Measurements from ENCODE around the gene ZSCAN5B. TPM values are rescaled to one million over a fixed set of nuclear protein-coding genes. Genes with fewer than 3 reads are reported as not detected.
"Not testable (repeated sequence)": the region's sequence is repeated elsewhere in the genome, so short reads cannot be mapped to it uniquely, and the experiment has no call there.

The ZSCAN5B gene
- total and polyA plus RNA-seq, 9 of the 15 experiments (the other 6 are each of a cell fraction or from before 2014, with no cell fraction given), result 0.03 to 0.07 TPM; not detected in 7

DNA sequence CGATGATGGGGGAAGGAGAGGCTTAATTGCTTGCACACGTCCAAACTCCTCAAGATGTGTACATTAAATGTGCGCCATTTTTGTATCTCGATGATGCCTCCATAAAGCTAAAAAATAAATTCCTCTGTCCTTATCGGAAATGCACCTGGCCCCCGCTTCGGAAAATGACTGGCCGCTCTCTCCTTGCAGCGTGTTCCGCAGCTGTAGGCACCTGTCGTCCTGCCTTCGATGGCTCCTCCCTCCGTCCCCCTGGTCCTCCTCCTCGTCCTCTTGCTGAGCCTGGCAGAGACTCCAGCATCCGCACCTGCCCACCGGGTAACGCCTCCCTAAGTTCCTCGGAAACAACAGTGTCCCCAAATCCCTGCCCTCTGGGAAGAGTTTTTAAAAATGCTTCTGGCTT lies 20.7 kb downstream of the ZSCAN5B start (continued):
- TF ChIP-seq, protein P1, sequence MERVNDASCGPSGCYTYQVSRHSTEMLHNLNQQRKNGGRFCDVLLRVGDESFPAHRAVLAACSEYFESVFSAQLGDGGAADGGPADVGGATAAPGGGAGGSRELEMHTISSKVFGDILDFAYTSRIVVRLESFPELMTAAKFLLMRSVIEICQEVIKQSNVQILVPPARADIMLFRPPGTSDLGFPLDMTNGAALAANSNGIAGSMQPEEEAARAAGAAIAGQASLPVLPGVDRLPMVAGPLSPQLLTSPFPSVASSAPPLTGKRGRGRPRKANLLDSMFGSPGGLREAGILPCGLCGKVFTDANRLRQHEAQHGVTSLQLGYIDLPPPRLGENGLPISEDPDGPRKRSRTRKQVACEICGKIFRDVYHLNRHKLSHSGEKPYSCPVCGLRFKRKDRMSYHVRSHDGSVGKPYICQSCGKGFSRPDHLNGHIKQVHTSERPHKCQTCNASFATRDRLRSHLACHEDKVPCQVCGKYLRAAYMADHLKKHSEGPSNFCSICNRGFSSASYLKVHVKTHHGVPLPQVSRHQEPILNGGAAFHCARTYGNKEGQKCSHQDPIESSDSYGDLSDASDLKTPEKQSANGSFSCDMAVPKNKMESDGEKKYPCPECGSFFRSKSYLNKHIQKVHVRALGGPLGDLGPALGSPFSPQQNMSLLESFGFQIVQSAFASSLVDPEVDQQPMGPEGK (CRISPR knock-in tag; IDR thresholded peaks at IDR 0.05; ENCODE audit: borderline replicate concordance), result no peak
- TF ChIP-seq, protein P2, sequence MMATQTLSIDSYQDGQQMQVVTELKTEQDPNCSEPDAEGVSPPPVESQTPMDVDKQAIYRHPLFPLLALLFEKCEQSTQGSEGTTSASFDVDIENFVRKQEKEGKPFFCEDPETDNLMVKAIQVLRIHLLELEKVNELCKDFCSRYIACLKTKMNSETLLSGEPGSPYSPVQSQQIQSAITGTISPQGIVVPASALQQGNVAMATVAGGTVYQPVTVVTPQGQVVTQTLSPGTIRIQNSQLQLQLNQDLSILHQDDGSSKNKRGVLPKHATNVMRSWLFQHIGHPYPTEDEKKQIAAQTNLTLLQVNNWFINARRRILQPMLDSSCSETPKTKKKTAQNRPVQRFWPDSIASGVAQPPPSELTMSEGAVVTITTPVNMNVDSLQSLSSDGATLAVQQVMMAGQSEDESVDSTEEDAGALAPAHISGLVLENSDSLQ (IDR thresholded peaks at IDR 0.05), result no peak
- TF ChIP-seq ZNF764 (CRISPR knock-in tag; IDR thresholded peaks at IDR 0.05; ENCODE audit: low read depth), result no peak
- no peak for TF ChIP-seq NR2C1 (IDR thresholded peaks at IDR 0.05)
- no peak for TF ChIP-seq NR2C1 (tag; IDR thresholded peaks at IDR 0.05)
- TF ChIP-seq, protein P3, sequence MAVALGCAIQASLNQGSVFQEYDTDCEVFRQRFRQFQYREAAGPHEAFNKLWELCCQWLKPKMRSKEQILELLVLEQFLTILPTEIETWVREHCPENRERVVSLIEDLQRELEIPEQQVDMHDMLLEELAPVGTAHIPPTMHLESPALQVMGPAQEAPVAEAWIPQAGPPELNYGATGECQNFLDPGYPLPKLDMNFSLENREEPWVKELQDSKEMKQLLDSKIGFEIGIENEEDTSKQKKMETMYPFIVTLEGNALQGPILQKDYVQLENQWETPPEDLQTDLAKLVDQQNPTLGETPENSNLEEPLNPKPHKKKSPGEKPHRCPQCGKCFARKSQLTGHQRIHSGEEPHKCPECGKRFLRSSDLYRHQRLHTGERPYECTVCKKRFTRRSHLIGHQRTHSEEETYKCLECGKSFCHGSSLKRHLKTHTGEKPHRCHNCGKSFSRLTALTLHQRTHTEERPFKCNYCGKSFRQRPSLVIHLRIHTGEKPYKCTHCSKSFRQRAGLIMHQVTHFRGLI (CRISPR knock-in tag; IDR thresholded peaks at IDR 0.05), result no peak
- TF ChIP-seq, protein P4, sequence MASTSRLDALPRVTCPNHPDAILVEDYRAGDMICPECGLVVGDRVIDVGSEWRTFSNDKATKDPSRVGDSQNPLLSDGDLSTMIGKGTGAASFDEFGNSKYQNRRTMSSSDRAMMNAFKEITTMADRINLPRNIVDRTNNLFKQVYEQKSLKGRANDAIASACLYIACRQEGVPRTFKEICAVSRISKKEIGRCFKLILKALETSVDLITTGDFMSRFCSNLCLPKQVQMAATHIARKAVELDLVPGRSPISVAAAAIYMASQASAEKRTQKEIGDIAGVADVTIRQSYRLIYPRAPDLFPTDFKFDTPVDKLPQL (IDR thresholded peaks at IDR 0.05; ENCODE audit: extremely low read depth, insufficient read length), result no peak
- TF ChIP-seq, protein P5, sequence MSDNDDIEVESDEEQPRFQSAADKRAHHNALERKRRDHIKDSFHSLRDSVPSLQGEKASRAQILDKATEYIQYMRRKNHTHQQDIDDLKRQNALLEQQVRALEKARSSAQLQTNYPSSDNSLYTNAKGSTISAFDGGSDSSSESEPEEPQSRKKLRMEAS (CRISPR knock-in tag; IDR thresholded peaks at IDR 0.05), result no peak

DNA sequence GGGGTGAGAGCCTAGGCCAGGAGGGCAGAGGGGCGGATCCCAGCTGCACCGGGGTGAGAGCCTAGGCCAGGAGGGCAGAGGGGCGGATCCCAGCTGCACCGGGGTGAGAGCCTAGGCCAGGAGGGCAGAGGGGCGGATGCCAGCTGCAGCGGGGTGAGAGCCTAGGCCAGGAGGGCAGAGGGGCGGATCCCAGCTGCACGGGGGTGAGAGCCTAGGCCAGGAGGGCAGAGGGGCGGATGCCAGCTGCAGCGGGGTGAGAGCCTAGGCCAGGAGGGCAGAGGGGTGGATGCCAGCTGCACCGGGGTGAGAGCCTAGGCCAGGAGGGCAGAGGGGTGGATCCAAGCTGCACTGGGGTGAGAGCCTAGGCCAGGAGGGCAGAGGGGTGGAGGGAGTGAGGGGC lies 21.3 kb downstream of the ZSCAN5B start:
- ATAC-seq; H3K79me2 ChIP-seq (ENCODE audit: control insufficient read depth, insufficient read depth, low read length); H3K9me1 ChIP-seq (ENCODE audit: control insufficient read depth, insufficient read depth, low read length); intact Hi-C loops (cut with micrococcal nuclease); H3K36me3 ChIP-seq (ENCODE audit: control insufficient read depth, insufficient read depth, low read length); H2AFZ ChIP-seq (ENCODE audit: low read depth, low read length); H3K4me3 ChIP-seq; DNase-seq (ENCODE audit: extremely low read depth in 1 of 4, low spot score in 3 of 4); CTCF ChIA-PET (ENCODE audit: low intra/inter-chr PET ratio); H3K27ac ChIP-seq (ENCODE audit: extremely low read depth, low read depth, low read length); FAIRE-seq; in situ Hi-C loops (cut with MboI); BruUV-seq (replicated peaks); H3K9me3 ChIP-seq (replicated peaks; ENCODE audit: control insufficient read depth, insufficient read depth, low read depth, low read length); H4K20me1 ChIP-seq (replicated peaks; ENCODE audit: control insufficient read depth, insufficient read depth, low read length); H3K4me2 ChIP-seq (ENCODE audit: insufficient read depth, low read length); H3K9ac ChIP-seq (ENCODE audit: insufficient read depth in 1 of 2, low read depth in 2 of 2, low read length in 2 of 2): not testable (repeated sequence)
- POLR2A ChIA-PET, result interaction anchor here (0.6 to 0.7 kb wide), 2 partner anchors 58 to 200 kb away, joined by 3 read pairs; no protein-coding TSS in a partner anchor
- WGBS (ENCODE audit: insufficient coverage, low coverage, missing lambda C conversion rate), result 42% methylated on average over 3 of the region's 11 CpGs
- Histone ChIP-seq H3K27me3 (ENCODE audit: control insufficient read depth in 2 of 2, insufficient read depth in 2 of 2, low read length in 2 of 2) (peaks cover 0 to 31% of the 10 kb centered on the region in 2 experiments; a peak in 4 of 5 replicates), H3K4me1 (replicated peaks in 1 of 2; ENCODE audit: control insufficient read depth in 2 of 2, insufficient read depth in 2 of 2, low read length in 2 of 2) (peaks cover 5 to 23% of the 10 kb centered on the region in 2 experiments; a peak in 3 of 5 replicates)
